K562 (cell line): Measurements from ENCODE around the gene INHA. TPM values are rescaled to one million over a fixed set of nuclear protein-coding genes. Genes with fewer than 3 reads are reported as not detected.
A peak's percentile ranks its signal among the peaks of the same experiment; 100 is the strongest.

Experiments
- ATF1 ChIP-seq, 2 experiments: fragments of 450-650 bp in 1 of 2; IDR thresholded peaks; 2 replicates each; pipeline ENCODE4 v1.6.1; 2016; ENCODE audit warnings: missing compliant biosample characterization in 1 of 2, missing genetic modification characterization in 1 of 2
- CEBPG ChIP-seq, 3 experiments: fragments of 200-800 bp in 1 of 3; sonication (Bioruptor generic) in 1 of 3; sonication (generic) in 1 of 3; formaldehyde crosslinking in 1 of 3; IDR thresholded peaks in 2 of 3; conservative IDR thresholded peaks in 1 of 3; 2 replicates each; pipeline versions ENCODE4 v1.6.1 to v1.8.0; 2016 to 2022; ENCODE audit warnings: missing compliant biosample characterization in 2 of 3, missing genetic modification characterization in 2 of 3, mild to moderate bottlenecking in 1 of 3, missing genetic modification reagents in 1 of 3
- CXXC5 ChIP-seq: fragments of 250-450 bp; sonication (Bioruptor Pico); IDR thresholded peaks from 2 replicates; pipeline ENCODE4 v1.8.0; 2022; ENCODE audit warnings: inconsistent platforms, mild to moderate bottlenecking, moderate library complexity
- FOXK2 ChIP-seq, 2 experiments: fragments of 450-650 bp; IDR thresholded peaks in 1 of 2; conservative IDR thresholded peaks in 1 of 2; 2 replicates each; pipeline ENCODE4 v1.6.1; 2016; ENCODE audit warnings: low read depth in 2 of 2, mild to moderate bottlenecking in 1 of 2
- MCM2 ChIP-seq: fragments of 450-650 bp; IDR thresholded peaks from 2 replicates; pipeline ENCODE4 v1.6.1; 2017; ENCODE audit warnings: low read depth, mild to moderate bottlenecking
- MTA1 ChIP-seq: fragments of 450-650 bp; IDR thresholded peaks from 2 replicates; pipeline ENCODE4 v1.6.1; 2017; ENCODE audit warnings: borderline replicate concordance
- MYNN ChIP-seq, 2 experiments: sonication (generic); formaldehyde crosslinking in 1 of 2; IDR thresholded peaks; 2 replicates each; pipeline versions ENCODE4 v1.5.0 to v1.6.1; 2016 to 2020; ENCODE audit warnings: antibody characterized with exemption in 1 of 2, missing genetic modification reagents in 1 of 2
- NCOA1 ChIP-seq: fragments of 450-650 bp; IDR thresholded peaks from 2 replicates; pipeline ENCODE4 v1.6.1; 2016; ENCODE audit warnings: low read depth
- PRMT5 ChIP-seq: sonication (generic); formaldehyde crosslinking; IDR thresholded peaks from 2 replicates; pipeline ENCODE4 v1.5.0; 2020; ENCODE audit warnings: missing genetic modification reagents
- PTTG1 ChIP-seq: fragments of 450-650 bp; IDR thresholded peaks from 2 replicates; pipeline ENCODE4 v1.6.1; 2016; ENCODE audit warnings: low read depth, mild to moderate bottlenecking, missing genetic modification characterization, missing compliant biosample characterization
- RBM25 ChIP-seq: fragments of 200-400 bp; formaldehyde crosslinking; IDR thresholded peaks from 2 replicates; pipeline ENCODE4 v1.6.1; 2018; ENCODE audit warnings: low read length, low read depth, moderate library complexity; ENCODE audit not compliant: severe bottlenecking
- STAT5B ChIP-seq: fragments of 250-450 bp; sonication (Bioruptor Pico); IDR thresholded peaks from 2 replicates; pipeline ENCODE4 v1.8.0; 2021; ENCODE audit warnings: mild to moderate bottlenecking, inconsistent platforms
- TEAD2 ChIP-seq: fragments of 450-650 bp; IDR thresholded peaks from 2 replicates; pipeline ENCODE4 v1.6.1; 2016; ENCODE audit warnings: missing genetic modification characterization, control low read depth, missing compliant biosample characterization
- ZNF589 ChIP-seq: fragments of 200-800 bp; sonication (Bioruptor generic); IDR thresholded peaks from 2 replicates; pipeline ENCODE4 v1.6.1; 2016; ENCODE audit warnings: low read depth, missing genetic modification characterization, missing compliant biosample characterization
- ZNF707 ChIP-seq: fragments of 250-450 bp; sonication (Bioruptor Pico); conservative IDR thresholded peaks from 2 replicates; pipeline ENCODE4 v1.8.0; 2022; ENCODE audit warnings: inconsistent platforms, mild to moderate bottlenecking, moderate library complexity
- ZNF785 ChIP-seq: fragments of 250-450 bp; sonication (Bioruptor Pico); IDR thresholded peaks from 2 replicates; pipeline ENCODE4 v1.4.0; 2020; ENCODE audit warnings: mild to moderate bottlenecking
- polyA plus RNA-seq, 8 experiments: library from polyadenylated mRNA; depleted of rRNA in 4 of 8; stranded (reverse) in 5 of 8; unstranded in 3 of 8; fragments of >200 nt; fragmentation: Nextera tagmentation in 2 of 8; fragmentation: Illumina TruSeq in 1 of 8; extraction: Ambion mirVana in 2 of 8; extraction: Trizol in 1 of 8; gene quantifications; 2 replicates each; pipeline versions ENCODE4 v1.2.1 to v1.2.3, GENCODE V29; 2011 to 2014; ENCODE audit warnings: inconsistent platforms in 1 of 8, missing spikeins in 1 of 8
- total RNA-seq, 7 experiments: library from RNA; depleted of rRNA in 6 of 7; stranded (reverse); fragments of >200 nt in 6 of 7; fragmentation: Illumina TruSeq in 2 of 7; extraction: Trizol in 2 of 7; gene quantifications; 2 replicates each; pipeline versions ENCODE4 v1.2.1 to v1.2.3, GENCODE V29; 2011 to 2021; ENCODE audit warnings: low replicate concordance in 1 of 7
- TF ChIP-seq, protein P1 (sequence below): sonication (generic); formaldehyde crosslinking; IDR thresholded peaks from 2 replicates; pipeline ENCODE4 v1.8.0; 2023; ENCODE audit warnings: mild to moderate bottlenecking, missing genetic modification reagents
- TF ChIP-seq, protein P2 (sequence below): sonication (generic); formaldehyde crosslinking; IDR thresholded peaks from 2 replicates; pipeline ENCODE4 v1.5.0; 2020; ENCODE audit warnings: missing genetic modification reagents
- TF ChIP-seq, protein P3 (sequence below), 3 experiments: fragments of 200-800 bp in 1 of 3; sonication (Bioruptor generic) in 1 of 3; sonication (generic) in 1 of 3; formaldehyde crosslinking in 1 of 3; IDR thresholded peaks; 2 replicates each; pipeline versions ENCODE4 v1.6.1 to v1.8.0; 2016 to 2022; ENCODE audit warnings: mild to moderate bottlenecking in 2 of 3, missing compliant biosample characterization in 2 of 3, missing genetic modification characterization in 2 of 3, missing genetic modification reagents in 1 of 3
- TF ChIP-seq, protein P4 (sequence below): sonication (generic); formaldehyde crosslinking; IDR thresholded peaks from 2 replicates; pipeline ENCODE4 v1.8.1; 2023; ENCODE audit warnings: mild to moderate bottlenecking, missing genetic modification reagents

INHA gene
- total and polyA plus RNA-seq, 9 of the 15 experiments (the other 6 are each of a cell fraction or from before 2014, with no cell fraction given): 0.07 to 1.9 (median 0.40) TPM

DNA sequence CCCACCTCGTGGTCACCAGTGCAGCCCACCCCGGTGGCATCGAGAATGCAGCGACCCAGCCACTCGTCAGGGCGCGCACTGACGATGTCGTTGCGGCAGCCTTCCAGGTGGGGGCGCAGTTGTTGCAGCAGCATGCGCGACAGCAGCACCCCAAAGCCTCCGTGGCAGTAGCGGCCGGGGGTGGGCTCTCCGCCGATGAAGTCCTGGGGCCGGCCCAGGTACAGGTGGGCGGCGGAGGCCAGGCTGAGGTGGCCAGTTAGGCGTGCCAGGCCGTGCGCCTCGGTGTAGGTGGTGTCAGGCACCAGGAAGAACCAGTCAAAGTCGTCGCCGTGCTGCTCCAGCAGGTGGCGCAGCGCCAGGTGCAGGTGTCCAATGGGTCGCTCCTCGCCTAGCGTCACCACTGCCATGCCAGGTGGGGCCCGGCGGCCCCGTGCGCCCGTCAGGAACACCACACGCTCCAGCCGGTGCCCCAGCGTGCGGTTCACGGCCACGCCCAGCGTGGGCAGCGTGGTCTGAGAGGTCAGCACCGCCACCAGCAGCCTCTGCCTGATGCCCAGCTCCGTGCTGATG is 30.4 kb upstream of the INHA start (continued):
- TF ChIP-seq ZNF785 (CRISPR knock-in tag) (no peak), MYNN (IDR thresholded peaks at IDR 0.05) (peak; percentile 56; the same call in 1 of the 2 replicates), MYNN (CRISPR knock-in tag; IDR thresholded peaks at IDR 0.05) (no peak), MTA1 (peak; percentile 40; the same call in 1 of the 2 replicates), CEBPG (CRISPR knock-in tag; IDR thresholded peaks at IDR 0.05) (peak; percentile 7; the same call in 1 of the 2 replicates), CEBPG (tag; conservative IDR thresholded peaks at IDR 0.05 in 1 of 2, IDR thresholded peaks at IDR 0.05 in 1 of 2) (no peak), ZNF707 (CRISPR knock-in tag) (no peak), FOXK2 (conservative IDR thresholded peaks at IDR 0.05 in 1 of 2, IDR thresholded peaks at IDR 0.05 in 1 of 2; ENCODE audit: low read depth in 2 of 2) (no peak), PRMT5 (CRISPR knock-in tag) (no peak), CXXC5 (CRISPR knock-in tag) (peak; percentile 61), NCOA1 (peak; percentile 26; the same call in 1 of the 2 replicates), MCM2 (no peak), ATF1 (CRISPR knock-in tag; IDR thresholded peaks at IDR 0.05) (no peak; the same call in 1 of the 2 replicates), ATF1 (tag; IDR thresholded peaks at IDR 0.05) (peak; percentile 84), PTTG1 (tag) (no peak), RBM25 (no peak), ZNF589 (CRISPR knock-in tag) (no peak), TEAD2 (no peak), STAT5B (CRISPR knock-in tag) (no peak)
- TF ChIP-seq, protein P1, sequence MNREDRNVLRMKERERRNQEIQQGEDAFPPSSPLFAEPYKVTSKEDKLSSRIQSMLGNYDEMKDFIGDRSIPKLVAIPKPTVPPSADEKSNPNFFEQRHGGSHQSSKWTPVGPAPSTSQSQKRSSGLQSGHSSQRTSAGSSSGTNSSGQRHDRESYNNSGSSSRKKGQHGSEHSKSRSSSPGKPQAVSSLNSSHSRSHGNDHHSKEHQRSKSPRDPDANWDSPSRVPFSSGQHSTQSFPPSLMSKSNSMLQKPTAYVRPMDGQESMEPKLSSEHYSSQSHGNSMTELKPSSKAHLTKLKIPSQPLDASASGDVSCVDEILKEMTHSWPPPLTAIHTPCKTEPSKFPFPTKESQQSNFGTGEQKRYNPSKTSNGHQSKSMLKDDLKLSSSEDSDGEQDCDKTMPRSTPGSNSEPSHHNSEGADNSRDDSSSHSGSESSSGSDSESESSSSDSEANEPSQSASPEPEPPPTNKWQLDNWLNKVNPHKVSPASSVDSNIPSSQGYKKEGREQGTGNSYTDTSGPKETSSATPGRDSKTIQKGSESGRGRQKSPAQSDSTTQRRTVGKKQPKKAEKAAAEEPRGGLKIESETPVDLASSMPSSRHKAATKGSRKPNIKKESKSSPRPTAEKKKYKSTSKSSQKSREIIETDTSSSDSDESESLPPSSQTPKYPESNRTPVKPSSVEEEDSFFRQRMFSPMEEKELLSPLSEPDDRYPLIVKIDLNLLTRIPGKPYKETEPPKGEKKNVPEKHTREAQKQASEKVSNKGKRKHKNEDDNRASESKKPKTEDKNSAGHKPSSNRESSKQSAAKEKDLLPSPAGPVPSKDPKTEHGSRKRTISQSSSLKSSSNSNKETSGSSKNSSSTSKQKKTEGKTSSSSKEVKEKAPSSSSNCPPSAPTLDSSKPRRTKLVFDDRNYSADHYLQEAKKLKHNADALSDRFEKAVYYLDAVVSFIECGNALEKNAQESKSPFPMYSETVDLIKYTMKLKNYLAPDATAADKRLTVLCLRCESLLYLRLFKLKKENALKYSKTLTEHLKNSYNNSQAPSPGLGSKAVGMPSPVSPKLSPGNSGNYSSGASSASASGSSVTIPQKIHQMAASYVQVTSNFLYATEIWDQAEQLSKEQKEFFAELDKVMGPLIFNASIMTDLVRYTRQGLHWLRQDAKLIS (CRISPR knock-in tag): no peak
- TF ChIP-seq, protein P2, sequence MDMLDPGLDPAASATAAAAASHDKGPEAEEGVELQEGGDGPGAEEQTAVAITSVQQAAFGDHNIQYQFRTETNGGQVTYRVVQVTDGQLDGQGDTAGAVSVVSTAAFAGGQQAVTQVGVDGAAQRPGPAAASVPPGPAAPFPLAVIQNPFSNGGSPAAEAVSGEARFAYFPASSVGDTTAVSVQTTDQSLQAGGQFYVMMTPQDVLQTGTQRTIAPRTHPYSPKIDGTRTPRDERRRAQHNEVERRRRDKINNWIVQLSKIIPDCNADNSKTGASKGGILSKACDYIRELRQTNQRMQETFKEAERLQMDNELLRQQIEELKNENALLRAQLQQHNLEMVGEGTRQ (CRISPR knock-in tag): no peak
- TF ChIP-seq, protein P3, sequence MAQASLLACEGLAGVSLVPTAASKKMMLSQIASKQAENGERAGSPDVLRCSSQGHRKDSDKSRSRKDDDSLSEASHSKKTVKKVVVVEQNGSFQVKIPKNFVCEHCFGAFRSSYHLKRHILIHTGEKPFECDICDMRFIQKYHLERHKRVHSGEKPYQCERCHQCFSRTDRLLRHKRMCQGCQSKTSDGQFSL (CRISPR knock-in tag; IDR thresholded peaks at IDR 0.05): no peak
- TF ChIP-seq, protein P3 (tag; IDR thresholded peaks at IDR 0.05): no peak
- TF ChIP-seq, protein P4, sequence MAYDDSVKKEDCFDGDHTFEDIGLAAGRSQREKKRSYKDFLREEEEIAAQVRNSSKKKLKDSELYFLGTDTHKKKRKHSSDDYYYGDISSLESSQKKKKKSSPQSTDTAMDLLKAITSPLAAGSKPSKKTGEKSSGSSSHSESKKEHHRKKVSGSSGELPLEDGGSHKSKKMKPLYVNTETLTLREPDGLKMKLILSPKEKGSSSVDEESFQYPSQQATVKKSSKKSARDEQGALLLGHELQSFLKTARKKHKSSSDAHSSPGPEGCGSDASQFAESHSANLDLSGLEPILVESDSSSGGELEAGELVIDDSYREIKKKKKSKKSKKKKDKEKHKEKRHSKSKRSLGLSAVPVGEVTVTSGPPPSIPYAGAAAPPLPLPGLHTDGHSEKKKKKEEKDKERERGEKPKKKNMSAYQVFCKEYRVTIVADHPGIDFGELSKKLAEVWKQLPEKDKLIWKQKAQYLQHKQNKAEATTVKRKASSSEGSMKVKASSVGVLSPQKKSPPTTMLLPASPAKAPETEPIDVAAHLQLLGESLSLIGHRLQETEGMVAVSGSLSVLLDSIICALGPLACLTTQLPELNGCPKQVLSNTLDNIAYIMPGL: no peak
